ENCODE data around the gene SUPT5H. TPM values are rescaled to one million over a fixed set of nuclear protein-coding genes. Genes with fewer than 3 reads are reported as not detected.

SUPT5H gene
- total and polyA plus RNA-seq, 2 of the 13 experiments (the other 11 are each of a cell fraction or from before 2014, with no cell fraction given): 48.2 to 51.7 TPM

DNA sequence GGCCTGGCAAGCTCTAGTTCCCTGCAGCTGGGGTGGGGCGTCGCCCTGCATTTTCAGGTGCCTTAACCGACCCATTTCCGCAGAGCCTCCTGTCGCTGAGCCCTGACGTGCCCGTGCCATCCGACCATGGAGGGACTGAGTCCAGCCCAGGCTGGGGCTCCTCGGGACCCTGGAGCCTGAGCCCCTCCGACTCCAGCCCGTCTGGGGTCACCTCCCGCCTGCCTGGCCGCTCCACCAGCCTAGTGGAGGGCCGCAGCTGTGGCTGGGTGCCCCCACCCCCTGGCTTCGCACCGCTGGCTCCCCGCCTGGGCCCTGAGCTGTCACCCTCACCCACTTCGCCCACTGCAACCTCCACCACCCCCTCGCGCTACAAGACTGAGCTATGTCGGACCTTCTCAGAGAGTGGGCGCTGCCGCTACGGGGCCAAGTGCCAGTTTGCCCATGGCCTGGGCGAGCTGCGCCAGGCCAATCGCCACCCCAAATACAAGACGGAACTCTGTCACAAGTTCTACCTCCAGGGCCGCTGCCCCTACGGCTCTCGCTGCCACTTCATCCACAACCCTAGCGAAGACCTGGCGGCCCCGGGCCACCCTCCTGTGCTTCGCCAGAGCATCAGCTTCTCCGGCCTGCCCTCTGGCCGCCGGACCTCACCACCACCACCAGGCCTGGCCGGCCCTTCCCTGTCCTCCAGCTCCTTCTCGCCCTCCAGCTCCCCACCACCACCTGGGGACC lies 37.6 kb upstream of the SUPT5H start (continued):
- TF ChIP-seq ZNF670 (CRISPR knock-in tag; IDR thresholded peaks at IDR 0.05; ENCODE audit: borderline replicate concordance) (no peak), ZFP41 (CRISPR knock-in tag; IDR thresholded peaks at IDR 0.05; ENCODE audit: borderline replicate concordance) (no peak), RAD51 (IDR thresholded peaks at IDR 0.05; ENCODE audit: borderline replicate concordance) (no peak), ZNF629 (CRISPR knock-in tag; conservative IDR thresholded peaks at IDR 0.05) (no peak), STAT5B (CRISPR knock-in tag; IDR thresholded peaks at IDR 0.05) (no peak)
- TF ChIP-seq, protein P1, sequence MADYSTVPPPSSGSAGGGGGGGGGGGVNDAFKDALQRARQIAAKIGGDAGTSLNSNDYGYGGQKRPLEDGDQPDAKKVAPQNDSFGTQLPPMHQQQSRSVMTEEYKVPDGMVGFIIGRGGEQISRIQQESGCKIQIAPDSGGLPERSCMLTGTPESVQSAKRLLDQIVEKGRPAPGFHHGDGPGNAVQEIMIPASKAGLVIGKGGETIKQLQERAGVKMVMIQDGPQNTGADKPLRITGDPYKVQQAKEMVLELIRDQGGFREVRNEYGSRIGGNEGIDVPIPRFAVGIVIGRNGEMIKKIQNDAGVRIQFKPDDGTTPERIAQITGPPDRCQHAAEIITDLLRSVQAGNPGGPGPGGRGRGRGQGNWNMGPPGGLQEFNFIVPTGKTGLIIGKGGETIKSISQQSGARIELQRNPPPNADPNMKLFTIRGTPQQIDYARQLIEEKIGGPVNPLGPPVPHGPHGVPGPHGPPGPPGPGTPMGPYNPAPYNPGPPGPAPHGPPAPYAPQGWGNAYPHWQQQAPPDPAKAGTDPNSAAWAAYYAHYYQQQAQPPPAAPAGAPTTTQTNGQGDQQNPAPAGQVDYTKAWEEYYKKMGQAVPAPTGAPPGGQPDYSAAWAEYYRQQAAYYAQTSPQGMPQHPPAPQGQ (CRISPR knock-in tag; IDR thresholded peaks at IDR 0.05; ENCODE audit: borderline replicate concordance): no peak
- TF ChIP-seq, protein P2, sequence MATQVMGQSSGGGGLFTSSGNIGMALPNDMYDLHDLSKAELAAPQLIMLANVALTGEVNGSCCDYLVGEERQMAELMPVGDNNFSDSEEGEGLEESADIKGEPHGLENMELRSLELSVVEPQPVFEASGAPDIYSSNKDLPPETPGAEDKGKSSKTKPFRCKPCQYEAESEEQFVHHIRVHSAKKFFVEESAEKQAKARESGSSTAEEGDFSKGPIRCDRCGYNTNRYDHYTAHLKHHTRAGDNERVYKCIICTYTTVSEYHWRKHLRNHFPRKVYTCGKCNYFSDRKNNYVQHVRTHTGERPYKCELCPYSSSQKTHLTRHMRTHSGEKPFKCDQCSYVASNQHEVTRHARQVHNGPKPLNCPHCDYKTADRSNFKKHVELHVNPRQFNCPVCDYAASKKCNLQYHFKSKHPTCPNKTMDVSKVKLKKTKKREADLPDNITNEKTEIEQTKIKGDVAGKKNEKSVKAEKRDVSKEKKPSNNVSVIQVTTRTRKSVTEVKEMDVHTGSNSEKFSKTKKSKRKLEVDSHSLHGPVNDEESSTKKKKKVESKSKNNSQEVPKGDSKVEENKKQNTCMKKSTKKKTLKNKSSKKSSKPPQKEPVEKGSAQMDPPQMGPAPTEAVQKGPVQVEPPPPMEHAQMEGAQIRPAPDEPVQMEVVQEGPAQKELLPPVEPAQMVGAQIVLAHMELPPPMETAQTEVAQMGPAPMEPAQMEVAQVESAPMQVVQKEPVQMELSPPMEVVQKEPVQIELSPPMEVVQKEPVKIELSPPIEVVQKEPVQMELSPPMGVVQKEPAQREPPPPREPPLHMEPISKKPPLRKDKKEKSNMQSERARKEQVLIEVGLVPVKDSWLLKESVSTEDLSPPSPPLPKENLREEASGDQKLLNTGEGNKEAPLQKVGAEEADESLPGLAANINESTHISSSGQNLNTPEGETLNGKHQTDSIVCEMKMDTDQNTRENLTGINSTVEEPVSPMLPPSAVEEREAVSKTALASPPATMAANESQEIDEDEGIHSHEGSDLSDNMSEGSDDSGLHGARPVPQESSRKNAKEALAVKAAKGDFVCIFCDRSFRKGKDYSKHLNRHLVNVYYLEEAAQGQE (IDR thresholded peaks at IDR 0.05; ENCODE audit: borderline replicate concordance in 1 of 2, low read depth in 1 of 2, low read length in 2 of 2): no peak
- TF ChIP-seq, protein P3, sequence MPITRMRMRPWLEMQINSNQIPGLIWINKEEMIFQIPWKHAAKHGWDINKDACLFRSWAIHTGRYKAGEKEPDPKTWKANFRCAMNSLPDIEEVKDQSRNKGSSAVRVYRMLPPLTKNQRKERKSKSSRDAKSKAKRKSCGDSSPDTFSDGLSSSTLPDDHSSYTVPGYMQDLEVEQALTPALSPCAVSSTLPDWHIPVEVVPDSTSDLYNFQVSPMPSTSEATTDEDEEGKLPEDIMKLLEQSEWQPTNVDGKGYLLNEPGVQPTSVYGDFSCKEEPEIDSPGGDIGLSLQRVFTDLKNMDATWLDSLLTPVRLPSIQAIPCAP (CRISPR knock-in tag; IDR thresholded peaks at IDR 0.05; ENCODE audit: low read depth): no peak
